T follicular helper cell (primary cell): ENCODE measurements around the gene VLDLR.

ENCODE experiments used
- DNase-seq: peaks from one replicate; pipeline ENCODE4 v3.0.0-alpha.2; 2020; ENCODE audit warnings: low read depth
- total RNA-seq, 2 experiments: gene quantifications; one replicate each; lab custom pipeline; 2026; lab: John Stamatoyannopoulos, UW

Gene VLDLR
- total RNA-seq = 11.3 to 33.6 reads per million in 2 experiments

DNA sequence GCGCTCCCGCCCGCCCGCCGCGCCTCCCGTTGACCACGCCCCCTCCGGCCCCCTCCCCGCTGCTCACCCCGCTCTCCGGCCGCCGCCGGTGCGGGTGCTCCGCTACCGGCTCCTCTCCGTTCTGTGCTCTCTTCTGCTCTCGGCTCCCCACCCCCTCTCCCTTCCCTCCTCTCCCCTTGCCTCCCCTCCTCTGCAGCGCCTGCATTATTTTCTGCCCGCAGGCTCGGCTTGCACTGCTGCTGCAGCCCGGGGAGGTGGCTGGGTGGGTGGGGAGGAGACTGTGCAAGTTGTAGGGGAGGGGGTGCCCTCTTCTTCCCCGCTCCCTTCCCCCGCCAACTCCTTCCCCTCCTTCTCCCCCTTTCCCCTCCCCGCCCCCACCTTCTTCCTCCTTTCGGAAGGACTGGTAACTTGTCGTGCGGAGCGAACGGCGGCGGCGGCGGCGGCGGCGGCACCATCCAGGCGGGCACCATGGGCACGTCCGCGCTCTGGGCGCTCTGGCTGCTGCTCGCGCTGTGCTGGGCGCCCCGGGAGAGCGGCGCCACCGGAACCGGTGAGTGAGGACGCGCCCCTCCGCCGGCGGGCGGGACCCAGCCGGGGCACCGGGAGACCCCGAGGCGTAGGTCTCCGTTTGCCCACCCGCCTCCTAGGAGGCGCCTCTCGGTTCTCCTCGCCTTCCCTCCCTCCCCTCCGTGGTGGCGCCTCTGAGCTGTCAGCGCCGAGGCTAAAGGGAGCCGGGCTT, at the start of gene VLDLR:
Gene VLDLR, plus strand, starts transcription at position 66 of the 739 bp plus-strand sequence. Its CDS starts 403 bp downstream, at position 469.
- DNase-seq = no peak

GRCh38 chr9:2574203-2574602, 47.4 kb upstream of the VLDLR start:
- DNase-seq = no peak

- DNase-seq = no peak
Measured at GRCh38 chr9:2576631-2577030, 45.0 kb upstream of the VLDLR start.

DNA sequence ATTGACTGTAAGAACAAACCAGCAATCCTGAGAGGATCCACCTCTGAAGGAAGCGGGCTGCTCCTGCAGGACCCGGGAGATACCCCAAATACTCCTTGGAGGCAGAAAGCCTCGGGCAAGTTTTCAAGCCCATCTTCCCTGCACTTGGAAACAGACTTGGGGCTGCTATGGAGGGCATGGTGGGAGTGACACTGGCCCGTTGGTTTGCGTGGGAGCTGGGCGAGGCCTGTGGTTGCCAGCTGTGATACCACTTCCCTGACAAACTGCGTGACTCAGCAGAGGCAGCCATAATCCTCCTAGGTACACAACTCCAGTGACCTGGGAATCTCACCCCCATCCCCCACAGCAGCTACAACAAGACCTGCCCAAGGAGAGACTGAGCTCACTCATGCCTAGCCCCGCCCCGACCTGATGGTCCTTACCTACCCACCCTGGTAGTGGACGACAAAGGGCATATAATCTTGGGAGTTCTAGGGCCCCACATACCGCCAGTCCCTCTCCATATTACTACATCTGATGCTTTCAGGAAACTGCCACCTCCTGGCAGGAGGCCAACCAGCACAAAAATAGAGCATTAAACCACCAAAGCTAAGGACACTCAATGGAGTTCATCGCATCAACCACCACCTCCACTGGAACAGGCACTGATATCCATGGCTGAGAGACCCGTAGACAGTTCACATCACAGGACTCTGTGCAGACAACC, 38.1 kb upstream of the VLDLR start:
- no peak for DNase-seq

GRCh38 chr9:2591967-2592366, 29.6 kb upstream of the VLDLR start:
- no peak for DNase-seq

GRCh38 chr9:2593744-2594143, 27.8 kb upstream of the VLDLR start:
- DNase-seq = no peak

- DNase-seq = no peak
Measured at GRCh38 chr9:2595973-2596372, 25.6 kb upstream of the VLDLR start.

DNA sequence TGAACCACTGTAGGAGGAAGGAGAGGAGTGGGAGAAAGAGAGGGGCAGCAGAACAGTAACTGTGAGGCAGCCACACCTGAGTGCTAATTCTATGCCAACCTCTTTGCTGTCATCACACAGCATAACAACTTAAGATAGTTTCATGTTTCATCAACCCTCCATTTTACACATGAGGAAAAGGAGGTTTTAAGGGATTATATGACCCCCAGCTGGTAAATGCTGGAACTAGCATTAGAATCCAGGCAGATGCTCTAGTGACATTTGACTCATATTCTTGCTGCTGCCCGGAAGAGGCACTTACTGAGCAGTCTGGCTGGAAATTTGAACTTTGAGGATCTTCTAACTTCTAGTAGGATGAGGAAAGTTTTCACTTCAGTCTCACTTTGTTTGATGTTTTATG, 24.1 kb upstream of the VLDLR start:
- DNase-seq = no peak

GRCh38 chr9:2599896-2600295, 21.7 kb upstream of the VLDLR start:
- DNase-seq = no peak

- DNase-seq = no peak
Measured at GRCh38 chr9:2600307-2600706, 21.3 kb upstream of the VLDLR start.

DNA sequence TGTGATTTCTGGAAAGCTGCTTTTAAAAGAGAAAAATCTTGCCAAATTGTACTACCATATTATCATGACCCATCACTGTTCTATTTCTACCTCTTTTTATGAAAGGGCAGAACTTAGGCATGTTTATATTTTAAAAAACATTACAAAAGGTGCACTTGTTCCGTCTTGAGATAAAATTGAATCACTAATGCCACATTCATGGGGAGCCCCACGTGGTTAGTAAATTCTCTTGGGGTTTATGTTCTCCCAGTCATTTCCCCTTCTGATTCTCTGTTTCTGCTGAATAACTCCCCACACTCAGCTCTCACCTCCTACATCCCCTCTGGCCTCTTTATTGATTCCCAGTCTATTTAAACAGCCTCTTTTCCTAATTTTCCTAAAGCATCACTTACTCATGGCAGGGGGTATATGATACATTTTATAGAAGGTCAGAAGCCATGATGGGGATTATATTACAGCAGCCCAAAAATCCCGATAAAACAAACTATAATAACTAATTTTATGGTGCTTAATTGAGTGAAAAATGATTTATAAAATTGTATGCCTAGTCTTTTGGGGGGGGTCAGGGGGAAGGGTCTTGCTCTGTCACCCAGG, 19.7 kb upstream of the VLDLR start:
- no peak for DNase-seq

- DNase-seq = no peak
Measured at GRCh38 chr9:2602704-2603116, 18.9 kb upstream of the VLDLR start.

DNA sequence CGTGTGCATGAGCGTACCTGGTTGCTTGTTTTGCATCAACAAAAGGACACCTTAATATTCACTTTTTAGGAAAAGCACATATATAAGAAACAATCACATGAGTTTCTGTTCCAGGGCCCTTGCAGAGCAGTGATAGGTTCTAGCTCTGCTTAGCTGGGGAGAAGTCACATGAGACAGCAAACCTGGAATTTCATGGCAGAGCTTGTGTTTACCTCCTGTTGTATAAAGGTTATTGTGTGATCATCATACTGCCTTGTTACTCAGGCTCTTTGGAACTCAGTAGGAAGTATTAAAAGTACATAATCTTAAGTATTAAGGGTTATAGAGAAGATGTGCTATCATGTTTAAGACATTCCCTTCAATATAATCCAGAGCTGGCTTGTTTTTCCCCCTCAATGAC, 18.0 kb upstream of the VLDLR start:
- no peak for DNase-seq

DNA sequence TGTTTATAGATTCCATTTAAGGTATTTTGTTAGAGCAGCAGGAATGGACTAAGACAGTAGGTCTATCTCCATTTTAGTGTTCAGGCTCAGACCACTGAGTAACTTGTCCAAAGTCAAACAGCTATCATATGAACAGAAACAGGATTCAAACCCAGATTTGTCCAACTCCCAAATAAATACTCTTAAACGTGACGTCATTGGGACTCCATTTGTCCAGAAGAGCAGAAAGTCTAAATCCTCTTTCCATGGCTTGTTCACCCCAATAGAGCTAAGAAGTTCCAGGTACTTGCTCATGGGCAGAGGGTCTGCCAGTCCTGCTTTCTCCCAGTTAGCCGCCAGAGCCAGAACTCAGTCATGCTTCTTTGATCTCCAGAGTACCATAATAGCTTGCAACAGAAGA, 16.3 kb upstream of the VLDLR start:
- DNase-seq = no peak

DNA sequence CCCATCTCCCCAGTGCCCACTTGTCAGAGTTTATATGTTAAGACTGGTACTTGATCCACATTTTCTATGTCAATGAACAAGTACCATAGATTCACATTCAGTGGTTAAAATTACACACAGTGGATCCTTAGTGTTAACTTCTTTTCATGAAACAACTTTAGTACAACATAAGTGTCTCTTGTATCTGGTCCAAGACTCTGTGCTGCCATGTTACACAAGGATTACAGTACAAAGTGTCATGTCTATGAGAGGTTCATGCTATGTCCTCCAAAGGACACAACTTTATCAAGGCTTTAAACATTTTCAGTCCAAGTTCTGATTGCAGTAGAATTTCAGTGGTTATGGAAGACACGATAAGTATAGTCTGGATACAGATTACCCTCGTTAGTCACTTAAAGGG, 13.3 kb upstream of the VLDLR start:
- DNase-seq = no peak

DNA sequence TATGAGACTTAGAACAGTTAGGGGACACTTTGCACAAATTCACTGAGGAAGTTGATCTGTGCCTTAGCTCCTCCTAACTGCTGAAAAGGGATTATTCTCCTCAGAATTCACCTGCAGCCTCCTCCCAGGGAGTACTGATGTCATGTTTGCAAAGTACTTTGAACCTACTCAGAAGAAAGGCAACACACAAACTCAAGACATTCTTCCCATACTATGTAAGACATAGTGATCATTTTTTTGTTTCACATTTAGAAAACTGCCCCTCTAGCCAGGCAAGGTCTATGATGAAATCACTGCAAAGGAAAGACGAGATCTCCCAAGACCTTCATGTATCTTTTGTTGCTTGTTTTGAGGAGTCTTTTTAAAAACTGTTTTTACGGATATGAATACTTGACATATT, 10.6 kb upstream of the VLDLR start:
- no peak for DNase-seq

- no peak for DNase-seq
Measured at GRCh38 chr9:2611961-2612360, 9.6 kb upstream of the VLDLR start.

DNA sequence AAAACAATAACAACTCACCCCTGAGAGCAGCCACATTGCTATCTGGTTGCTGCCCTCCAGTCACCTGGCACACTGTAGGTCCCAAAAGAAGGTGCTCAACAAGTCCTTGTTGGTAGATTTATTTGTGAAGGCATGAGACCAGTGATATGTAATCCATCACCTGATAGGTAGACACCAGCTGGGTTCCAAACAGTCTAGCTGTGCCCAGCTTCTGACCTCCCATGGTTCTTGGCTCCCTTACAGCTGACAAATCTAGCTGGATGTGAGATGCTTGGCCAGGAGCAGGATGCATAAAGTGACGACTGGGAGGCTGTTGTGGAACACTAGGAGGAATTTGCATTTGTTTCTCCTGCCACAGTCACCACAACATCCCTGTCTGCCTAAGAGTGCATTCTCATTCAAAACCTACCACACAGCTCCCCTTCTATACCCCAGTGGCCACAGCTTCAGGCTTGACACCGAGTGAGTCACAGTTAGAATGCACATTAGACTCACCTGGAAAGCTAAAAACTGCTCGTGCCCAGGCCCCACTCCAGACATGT, 7.8 kb upstream of the VLDLR start:
- DNase-seq = no peak

- DNase-seq = no peak
Measured at GRCh38 chr9:2615497-2615896, 6.1 kb upstream of the VLDLR start.

GRCh38 chr9:2616692-2617377, 4.8 kb upstream of the VLDLR start:
- no peak for DNase-seq

GRCh38 chr9:2618289-2618688, 3.3 kb upstream of the VLDLR start:
- no peak for DNase-seq
